HG02759 (cell line): ENCODE measurements around the gene EVA1B.

Experiments used
- ATAC-seq: cut with Tn5 transposase; IDR thresholded peaks from one replicate; pipeline ENCODE4 v1.9.1; 2021; ENCODE audit warnings: mild to moderate bottlenecking, moderate library complexity; ENCODE audit not compliant: unreplicated experiment

The EVA1B gene

GRCh38 chr1:36284061-36284460 is 39.4 kb downstream of the EVA1B start:
- no peak for ATAC-seq

DNA sequence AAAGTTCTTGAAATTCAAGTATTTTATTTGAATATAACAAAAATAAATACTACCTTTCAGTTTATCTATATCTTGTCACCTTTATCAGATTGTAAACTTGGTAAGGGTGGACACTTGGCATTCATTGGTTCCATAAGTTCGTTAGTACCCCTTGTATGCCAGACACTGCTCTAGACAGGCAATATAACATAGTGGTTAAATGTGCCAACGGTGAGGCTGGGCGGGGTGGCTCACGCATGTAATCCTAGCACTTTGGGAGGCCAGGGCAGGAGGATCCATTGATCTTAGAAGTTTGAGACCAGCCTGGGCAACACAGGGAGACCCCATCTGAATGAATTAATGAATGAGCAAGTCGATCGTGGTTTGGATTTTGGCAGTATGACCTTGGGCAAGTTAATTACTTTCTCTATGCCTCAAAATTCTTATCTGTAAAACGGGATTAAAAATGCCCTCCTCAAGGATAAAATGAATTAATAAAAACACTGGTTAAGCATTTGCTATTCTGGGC is 43.6 kb downstream of the EVA1B start:
- ATAC-seq: no peak

DNA sequence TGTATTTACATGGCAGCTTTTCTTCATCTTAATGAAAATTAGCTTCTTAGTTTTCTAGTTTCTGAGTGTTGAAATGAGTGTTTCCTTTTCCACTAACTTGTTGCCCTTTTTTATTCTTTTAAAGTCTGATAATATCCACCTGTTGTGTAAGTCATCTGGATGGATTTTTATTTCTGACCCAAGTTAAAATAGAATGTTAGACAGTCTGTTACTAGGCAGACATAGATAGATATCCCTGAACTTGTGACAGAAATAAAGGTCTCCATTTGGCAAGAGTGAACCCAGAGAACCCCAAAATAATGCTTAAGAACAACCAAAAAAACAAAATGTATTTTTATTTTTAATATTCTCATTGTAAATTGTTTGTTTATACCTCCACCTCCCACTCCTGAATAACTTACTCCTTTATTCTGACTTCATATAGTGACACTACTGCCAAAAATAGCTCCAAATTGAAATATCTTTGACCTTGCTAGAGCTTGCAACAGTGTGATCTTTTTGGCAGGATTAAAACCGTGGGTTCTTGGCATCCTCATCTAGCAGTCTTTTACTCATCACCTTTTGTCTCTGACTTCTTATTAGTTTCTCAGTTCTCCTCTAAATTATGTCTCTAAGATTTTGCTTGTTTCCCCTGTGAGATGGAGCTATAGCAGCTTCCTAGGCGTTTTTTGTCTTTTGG is 44.2 kb downstream of the EVA1B start:
- ATAC-seq: no peak

DNA sequence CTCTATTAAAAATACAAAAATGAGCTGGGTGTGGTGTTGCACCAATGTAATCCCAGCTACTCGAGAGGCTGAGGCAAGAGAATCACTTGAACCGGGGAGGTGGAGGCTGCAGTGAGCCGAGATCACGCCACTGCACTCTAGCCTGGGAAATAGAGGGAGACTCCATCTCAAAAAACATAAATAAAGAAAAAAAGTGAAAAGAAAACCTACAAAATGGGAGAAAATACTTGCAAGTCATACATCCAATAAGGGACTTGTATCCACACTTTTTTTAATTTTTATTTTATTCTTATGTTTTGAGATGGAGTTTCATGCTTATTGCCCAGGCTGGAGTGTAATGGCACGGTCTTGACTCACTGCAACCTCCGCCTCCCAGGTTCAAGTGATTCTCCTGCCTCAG is 46.8 kb downstream of the EVA1B start:
- no peak for ATAC-seq

DNA sequence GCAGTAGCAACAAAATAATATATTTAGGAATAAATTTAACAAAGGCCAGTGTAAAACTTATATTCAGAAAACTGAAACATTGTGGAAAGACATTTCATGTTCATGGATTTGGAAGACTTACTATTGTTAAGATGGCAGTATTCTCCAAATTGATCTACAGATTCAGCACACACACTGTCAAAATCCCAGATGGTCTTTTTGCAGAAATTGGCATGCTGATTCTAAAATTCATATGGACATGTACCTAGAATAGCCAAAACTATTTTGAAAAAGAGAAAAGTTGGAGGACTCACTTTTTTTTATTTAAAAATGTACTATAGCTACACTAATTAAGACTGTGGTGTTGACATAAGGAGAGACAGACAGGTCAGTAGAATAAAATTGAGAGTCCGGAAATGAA is 49.2 kb downstream of the EVA1B start:
- no peak for ATAC-seq

DNA sequence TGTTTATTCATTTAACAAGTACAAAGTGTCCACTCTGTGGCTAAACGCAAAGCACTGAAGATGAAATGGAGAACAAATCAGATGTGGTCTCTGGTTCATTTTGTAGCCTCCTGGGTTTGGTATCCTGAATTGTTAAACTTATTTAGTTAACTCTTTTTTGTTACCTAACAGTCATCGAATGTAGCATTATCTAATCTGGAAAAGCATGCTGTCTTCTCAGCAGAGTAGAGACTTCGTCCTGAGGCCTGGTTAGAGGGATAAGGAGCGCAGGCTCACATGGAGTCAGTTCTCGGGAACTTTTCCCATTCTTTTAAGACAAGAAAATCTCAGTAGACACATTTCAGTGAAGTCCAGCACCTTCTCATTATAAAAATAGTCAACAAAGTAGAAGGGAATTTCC is 50.4 kb downstream of the EVA1B start:
- ATAC-seq: no peak
